ENCODE data around the gene MTFMT.

DNA sequence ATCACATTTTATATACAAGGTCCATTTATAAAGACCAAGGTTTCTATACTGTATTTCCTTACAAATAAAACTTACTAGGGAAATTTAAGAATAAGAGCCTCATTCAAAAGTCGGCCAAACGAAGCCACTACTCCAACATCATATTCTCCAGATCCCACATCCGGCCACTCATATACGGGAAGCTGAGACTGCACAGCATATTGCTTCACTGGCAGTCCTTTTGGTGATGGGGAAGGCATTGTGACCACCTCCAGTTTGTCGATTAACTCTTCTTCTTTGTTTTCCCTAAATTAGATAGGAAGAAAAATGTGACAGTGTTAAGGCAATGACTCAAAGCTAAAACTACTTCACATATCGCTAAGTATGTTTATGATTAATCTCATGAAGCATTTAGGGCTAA is 2.7 kb downstream of the MTFMT start:
- no peak for TF ChIP-seq EP300 (IDR thresholded peaks at IDR 0.05)
- no peak for TF ChIP-seq POLR2AphosphoS5 (IDR thresholded peaks at IDR 0.05)
